H4 (cell line): ENCODE results near the gene BRAT1. TPM values are rescaled to one million over a fixed set of nuclear protein-coding genes. Genes with fewer than 3 reads are reported as not detected.
"Not testable (repeated sequence)": the region's sequence is repeated elsewhere in the genome, so short reads cannot be mapped to it uniquely, and the experiment has no call there.

Experiments used
- DNase-seq: peaks from one replicate; pipeline ENCODE4 v3.0.0-alpha.2; 2015; ENCODE audit warnings: low spot score
- total RNA-seq: library from RNA; depleted of rRNA; stranded (reverse); fragments of >200 nt; shearing (Covaris generic); gene quantifications from 2 replicates; pipeline ENCODE4 v1.2.3, GENCODE V29; 2014

The BRAT1 gene
- total RNA-seq, 1 experiment from 2014 or later = 31.7 TPM

GRCh38 chr7:2563955-2564354 lies 8.6 kb upstream of the BRAT1 start:
- DNase-seq = not testable (repeated sequence)

- peak; percentile 27 for DNase-seq
Observed at GRCh38 chr7:2559283-2559950, 4.1 kb upstream of the BRAT1 start.

- DNase-seq = peak; percentile 92
Observed at GRCh38 chr7:2558629-2559282, 3.4 kb upstream of the BRAT1 start, which contains the start of gene IQCE. Gene IQCE, plus strand, starts transcription at chr7:2558979. Its CDS starts 203 bp downstream, at chr7:2559182.

GRCh38 chr7:2554661-2555111 lies 638 bp downstream of the BRAT1 start:
- DNase-seq = peak; percentile 26

GRCh38 chr7:2553831-2554581 lies 1.3 kb downstream of the BRAT1 start:
- DNase-seq = no peak

- no peak for DNase-seq
Observed at GRCh38 chr7:2553108-2553507, 2.2 kb downstream of the BRAT1 start.

GRCh38 chr7:2551418-2551817 lies 3.9 kb downstream of the BRAT1 start:
- DNase-seq = no peak

- no peak for DNase-seq
Observed at GRCh38 chr7:2546776-2547586, 8.3 kb downstream of the BRAT1 start.

GRCh38 chr7:2545746-2546425 lies 9.4 kb downstream of the BRAT1 start:
- no peak for DNase-seq

- no peak for DNase-seq
Observed at GRCh38 chr7:2544541-2545188, 10.7 kb downstream of the BRAT1 start.

- no peak for DNase-seq
Observed at GRCh38 chr7:2542916-2543871, 12.1 kb downstream of the BRAT1 start.

GRCh38 chr7:2542011-2542915 lies 13.1 kb downstream of the BRAT1 start:
- DNase-seq = no peak

GRCh38 chr7:2541291-2542010 lies 13.9 kb downstream of the BRAT1 start:
- no peak for DNase-seq

- DNase-seq = no peak
Observed at GRCh38 chr7:2540641-2541051, 14.7 kb downstream of the BRAT1 start.

- DNase-seq = no peak
Observed at GRCh38 chr7:2540133-2540532, 15.2 kb downstream of the BRAT1 start.

- DNase-seq = no peak
Observed at GRCh38 chr7:2539031-2539911, 16.1 kb downstream of the BRAT1 start.
